GM12878 (cell line): Measurements from ENCODE around the gene ANO6. TPM values are rescaled to one million over a fixed set of nuclear protein-coding genes. Genes with fewer than 3 reads are reported as not detected.

Experiments
- CREB1 ChIP-seq: IDR thresholded peaks from 2 replicates; pipeline ENCODE4 v1.6.1; 2012; ENCODE audit warnings: low read depth, mild to moderate bottlenecking, inconsistent platforms
- EP300 ChIP-seq, 2 experiments: fragments of 150-350 bp in 1 of 2; IDR thresholded peaks; 2 replicates each; pipeline ENCODE4 v1.6.1; 2011 to 2012; ENCODE audit warnings: low read depth in 2 of 2, low read length in 2 of 2, borderline replicate concordance in 1 of 2, improper control_type of control experiment in 1 of 2, inconsistent platforms in 1 of 2; ENCODE audit not compliant: control insufficient read depth in 1 of 2
- ETV6 ChIP-seq, 2 experiments: fragments of 450-650 bp in 1 of 2; IDR thresholded peaks in 1 of 2; conservative IDR thresholded peaks in 1 of 2; 2 replicates each; pipeline ENCODE4 v1.6.1; 2014; ENCODE audit warnings: antibody characterized with exemption in 1 of 2, borderline replicate concordance in 1 of 2, low read depth in 1 of 2, mild to moderate bottlenecking in 1 of 2, moderate library complexity in 1 of 2
- IKZF2 ChIP-seq, 2 experiments: fragments of 450-650 bp; IDR thresholded peaks; 2 replicates each; pipeline ENCODE4 v1.6.1; 2017; ENCODE audit warnings: mild to moderate bottlenecking in 2 of 2, moderate library complexity in 2 of 2
- JUNB ChIP-seq: IDR thresholded peaks from 2 replicates; pipeline ENCODE4 v1.6.1; 2016; ENCODE audit warnings: antibody characterized with exemption, mild to moderate bottlenecking
- MYC ChIP-seq: IDR thresholded peaks from 2 replicates; pipeline ENCODE4 v1.6.1; 2011; ENCODE audit warnings: mild to moderate bottlenecking, low read length, moderate library complexity, inconsistent platforms; ENCODE audit not compliant: insufficient read depth, insufficient replicate concordance, insufficient read length, severe bottlenecking
- YBX1 ChIP-seq: fragments of 450-650 bp; IDR thresholded peaks from 2 replicates; pipeline ENCODE4 v1.6.1; 2016; ENCODE audit warnings: antibody characterized with exemption
- ZSCAN29 ChIP-seq: fragments of 450-650 bp; IDR thresholded peaks from 2 replicates; pipeline ENCODE4 v1.6.1; 2017; ENCODE audit warnings: mild to moderate bottlenecking, moderate library complexity
- ZZZ3 ChIP-seq: IDR thresholded peaks from 2 replicates; pipeline ENCODE4 v1.6.1; 2011; ENCODE audit warnings: low read depth; ENCODE audit not compliant: control insufficient read depth, insufficient read length
- polyA plus RNA-seq, 11 experiments: library from polyadenylated mRNA; depleted of rRNA in 4 of 11; unstranded in 6 of 11; stranded (reverse) in 5 of 11; fragments of >200 nt; fragmentation: Nextera tagmentation in 4 of 11; fragmentation: Illumina TruSeq in 1 of 11; extraction: Ambion mirVana in 4 of 11; extraction: Trizol in 1 of 11; gene quantifications; 1 replicate in 1 of 11; 2 replicates in 10 of 11; pipeline versions ENCODE4 v1.2.1 to v1.2.3, GENCODE V29; 2011 to 2016; ENCODE audit warnings: inconsistent platforms in 2 of 11, missing spikeins in 2 of 11, low read depth in 1 of 11
- total RNA-seq, 4 experiments: library from RNA; depleted of rRNA in 3 of 4; stranded (reverse); fragments of >200 nt in 3 of 4; fragmentation: Illumina TruSeq in 1 of 4; extraction: Trizol in 1 of 4; gene quantifications; 2 replicates each; pipeline versions ENCODE4 v1.2.1 to v1.2.3, GENCODE V29; 2013 to 2021
- TF ChIP-seq, protein P1 (sequence below): IDR thresholded peaks from 2 replicates; pipeline ENCODE4 v1.6.1; 2011; ENCODE audit warnings: mild to moderate bottlenecking, low read depth, low read length, moderate library complexity; ENCODE audit not compliant: insufficient replicate concordance
- TF ChIP-seq, protein P2 (sequence below): fragments of 450-650 bp; IDR thresholded peaks from 2 replicates; pipeline ENCODE4 v1.6.1; 2017; ENCODE audit warnings: mild to moderate bottlenecking, moderate library complexity
- TF ChIP-seq, protein P3 (sequence below): fragments of 450-650 bp; IDR thresholded peaks from 2 replicates; pipeline ENCODE4 v1.6.1; 2017; ENCODE audit warnings: mild to moderate bottlenecking, moderate library complexity
- TF ChIP-seq, protein P4 (sequence below): fragments of 450-650 bp; IDR thresholded peaks from 2 replicates; pipeline ENCODE4 v1.6.1; 2018; ENCODE audit warnings: borderline replicate concordance, mild to moderate bottlenecking; ENCODE audit not compliant: partially characterized antibody
- TF ChIP-seq, protein P5 (sequence below): IDR thresholded peaks from 2 replicates; pipeline ENCODE4 v1.6.1; 2012; ENCODE audit warnings: low read length, inconsistent platforms

The ANO6 gene
- total and polyA plus RNA-seq, 10 of the 15 experiments (the other 5 are each of a cell fraction or from before 2014, with no cell fraction given): 4.6 to 30.3 (median 26.0) TPM

DNA sequence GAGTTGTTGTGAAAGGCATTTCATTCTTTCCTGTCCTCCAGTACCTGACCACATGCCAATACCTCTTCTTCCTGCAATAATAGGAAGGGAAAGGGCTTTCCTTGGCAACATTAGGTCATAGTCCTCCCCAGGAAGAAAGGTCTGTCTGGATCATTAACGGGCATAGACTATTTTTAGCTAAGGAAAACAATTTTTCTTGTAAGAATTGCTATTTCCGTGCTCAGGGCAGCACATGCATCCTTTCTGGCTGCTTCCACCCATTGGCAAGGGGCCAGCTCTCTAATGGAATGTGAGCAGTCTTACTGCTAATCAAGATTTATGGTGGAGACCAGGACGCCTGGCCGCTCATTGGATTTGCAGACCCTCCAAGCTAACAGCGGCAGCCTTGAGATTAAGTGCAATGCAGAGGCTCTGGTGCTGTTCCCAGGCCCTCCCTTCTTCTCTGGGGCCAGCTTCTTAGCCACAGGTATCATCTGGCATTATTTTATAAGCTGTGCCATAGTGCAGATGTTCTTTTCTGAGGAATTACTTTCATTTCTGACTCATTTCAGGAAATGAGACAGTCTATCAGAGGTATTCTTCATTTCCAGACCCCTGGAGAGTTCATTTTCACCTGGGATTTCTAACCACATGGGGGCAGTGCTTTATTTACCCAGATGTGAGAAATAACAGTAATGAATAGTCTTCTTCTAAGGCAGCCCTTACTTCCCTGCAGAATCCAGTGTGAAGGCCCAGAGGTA is 52.9 kb downstream of the ANO6 start (continued):
- TF ChIP-seq, protein P1, sequence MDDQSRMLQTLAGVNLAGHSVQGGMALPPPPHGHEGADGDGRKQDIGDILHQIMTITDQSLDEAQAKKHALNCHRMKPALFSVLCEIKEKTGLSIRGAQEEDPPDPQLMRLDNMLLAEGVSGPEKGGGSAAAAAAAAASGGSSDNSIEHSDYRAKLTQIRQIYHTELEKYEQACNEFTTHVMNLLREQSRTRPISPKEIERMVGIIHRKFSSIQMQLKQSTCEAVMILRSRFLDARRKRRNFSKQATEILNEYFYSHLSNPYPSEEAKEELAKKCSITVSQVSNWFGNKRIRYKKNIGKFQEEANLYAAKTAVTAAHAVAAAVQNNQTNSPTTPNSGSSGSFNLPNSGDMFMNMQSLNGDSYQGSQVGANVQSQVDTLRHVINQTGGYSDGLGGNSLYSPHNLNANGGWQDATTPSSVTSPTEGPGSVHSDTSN: no peak
- TF ChIP-seq, protein P2, sequence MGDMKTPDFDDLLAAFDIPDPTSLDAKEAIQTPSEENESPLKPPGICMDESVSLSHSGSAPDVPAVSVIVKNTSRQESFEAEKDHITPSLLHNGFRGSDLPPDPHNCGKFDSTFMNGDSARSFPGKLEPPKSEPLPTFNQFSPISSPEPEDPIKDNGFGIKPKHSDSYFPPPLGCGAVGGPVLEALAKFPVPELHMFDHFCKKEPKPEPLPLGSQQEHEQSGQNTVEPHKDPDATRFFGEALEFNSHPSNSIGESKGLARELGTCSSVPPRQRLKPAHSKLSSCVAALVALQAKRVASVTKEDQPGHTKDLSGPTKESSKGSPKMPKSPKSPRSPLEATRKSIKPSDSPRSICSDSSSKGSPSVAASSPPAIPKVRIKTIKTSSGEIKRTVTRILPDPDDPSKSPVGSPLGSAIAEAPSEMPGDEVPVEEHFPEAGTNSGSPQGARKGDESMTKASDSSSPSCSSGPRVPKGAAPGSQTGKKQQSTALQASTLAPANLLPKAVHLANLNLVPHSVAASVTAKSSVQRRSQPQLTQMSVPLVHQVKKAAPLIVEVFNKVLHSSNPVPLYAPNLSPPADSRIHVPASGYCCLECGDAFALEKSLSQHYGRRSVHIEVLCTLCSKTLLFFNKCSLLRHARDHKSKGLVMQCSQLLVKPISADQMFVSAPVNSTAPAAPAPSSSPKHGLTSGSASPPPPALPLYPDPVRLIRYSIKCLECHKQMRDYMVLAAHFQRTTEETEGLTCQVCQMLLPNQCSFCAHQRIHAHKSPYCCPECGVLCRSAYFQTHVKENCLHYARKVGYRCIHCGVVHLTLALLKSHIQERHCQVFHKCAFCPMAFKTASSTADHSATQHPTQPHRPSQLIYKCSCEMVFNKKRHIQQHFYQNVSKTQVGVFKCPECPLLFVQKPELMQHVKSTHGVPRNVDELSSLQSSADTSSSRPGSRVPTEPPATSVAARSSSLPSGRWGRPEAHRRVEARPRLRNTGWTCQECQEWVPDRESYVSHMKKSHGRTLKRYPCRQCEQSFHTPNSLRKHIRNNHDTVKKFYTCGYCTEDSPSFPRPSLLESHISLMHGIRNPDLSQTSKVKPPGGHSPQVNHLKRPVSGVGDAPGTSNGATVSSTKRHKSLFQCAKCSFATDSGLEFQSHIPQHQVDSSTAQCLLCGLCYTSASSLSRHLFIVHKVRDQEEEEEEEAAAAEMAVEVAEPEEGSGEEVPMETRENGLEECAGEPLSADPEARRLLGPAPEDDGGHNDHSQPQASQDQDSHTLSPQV: no peak
- TF ChIP-seq ZZZ3: no peak
- TF ChIP-seq ETV6 (conservative IDR thresholded peaks at IDR 0.05 in 1 of 2, IDR thresholded peaks at IDR 0.05 in 1 of 2; ENCODE audit: borderline replicate concordance in 1 of 2, low read depth in 1 of 2): no peak
- peak; percentile 66 for TF ChIP-seq JUNB
- no peak for TF ChIP-seq ZSCAN29
- TF ChIP-seq, protein P3, sequence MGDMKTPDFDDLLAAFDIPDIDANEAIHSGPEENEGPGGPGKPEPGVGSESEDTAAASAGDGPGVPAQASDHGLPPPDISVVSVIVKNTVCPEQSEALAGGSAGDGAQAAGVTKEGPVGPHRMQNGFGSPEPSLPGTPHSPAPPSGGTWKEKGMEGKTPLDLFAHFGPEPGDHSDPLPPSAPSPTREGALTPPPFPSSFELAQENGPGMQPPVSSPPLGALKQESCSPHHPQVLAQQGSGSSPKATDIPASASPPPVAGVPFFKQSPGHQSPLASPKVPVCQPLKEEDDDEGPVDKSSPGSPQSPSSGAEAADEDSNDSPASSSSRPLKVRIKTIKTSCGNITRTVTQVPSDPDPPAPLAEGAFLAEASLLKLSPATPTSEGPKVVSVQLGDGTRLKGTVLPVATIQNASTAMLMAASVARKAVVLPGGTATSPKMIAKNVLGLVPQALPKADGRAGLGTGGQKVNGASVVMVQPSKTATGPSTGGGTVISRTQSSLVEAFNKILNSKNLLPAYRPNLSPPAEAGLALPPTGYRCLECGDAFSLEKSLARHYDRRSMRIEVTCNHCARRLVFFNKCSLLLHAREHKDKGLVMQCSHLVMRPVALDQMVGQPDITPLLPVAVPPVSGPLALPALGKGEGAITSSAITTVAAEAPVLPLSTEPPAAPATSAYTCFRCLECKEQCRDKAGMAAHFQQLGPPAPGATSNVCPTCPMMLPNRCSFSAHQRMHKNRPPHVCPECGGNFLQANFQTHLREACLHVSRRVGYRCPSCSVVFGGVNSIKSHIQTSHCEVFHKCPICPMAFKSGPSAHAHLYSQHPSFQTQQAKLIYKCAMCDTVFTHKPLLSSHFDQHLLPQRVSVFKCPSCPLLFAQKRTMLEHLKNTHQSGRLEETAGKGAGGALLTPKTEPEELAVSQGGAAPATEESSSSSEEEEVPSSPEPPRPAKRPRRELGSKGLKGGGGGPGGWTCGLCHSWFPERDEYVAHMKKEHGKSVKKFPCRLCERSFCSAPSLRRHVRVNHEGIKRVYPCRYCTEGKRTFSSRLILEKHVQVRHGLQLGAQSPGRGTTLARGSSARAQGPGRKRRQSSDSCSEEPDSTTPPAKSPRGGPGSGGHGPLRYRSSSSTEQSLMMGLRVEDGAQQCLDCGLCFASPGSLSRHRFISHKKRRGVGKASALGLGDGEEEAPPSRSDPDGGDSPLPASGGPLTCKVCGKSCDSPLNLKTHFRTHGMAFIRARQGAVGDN: no peak
- TF ChIP-seq YBX1: no peak
- TF ChIP-seq, protein P4, sequence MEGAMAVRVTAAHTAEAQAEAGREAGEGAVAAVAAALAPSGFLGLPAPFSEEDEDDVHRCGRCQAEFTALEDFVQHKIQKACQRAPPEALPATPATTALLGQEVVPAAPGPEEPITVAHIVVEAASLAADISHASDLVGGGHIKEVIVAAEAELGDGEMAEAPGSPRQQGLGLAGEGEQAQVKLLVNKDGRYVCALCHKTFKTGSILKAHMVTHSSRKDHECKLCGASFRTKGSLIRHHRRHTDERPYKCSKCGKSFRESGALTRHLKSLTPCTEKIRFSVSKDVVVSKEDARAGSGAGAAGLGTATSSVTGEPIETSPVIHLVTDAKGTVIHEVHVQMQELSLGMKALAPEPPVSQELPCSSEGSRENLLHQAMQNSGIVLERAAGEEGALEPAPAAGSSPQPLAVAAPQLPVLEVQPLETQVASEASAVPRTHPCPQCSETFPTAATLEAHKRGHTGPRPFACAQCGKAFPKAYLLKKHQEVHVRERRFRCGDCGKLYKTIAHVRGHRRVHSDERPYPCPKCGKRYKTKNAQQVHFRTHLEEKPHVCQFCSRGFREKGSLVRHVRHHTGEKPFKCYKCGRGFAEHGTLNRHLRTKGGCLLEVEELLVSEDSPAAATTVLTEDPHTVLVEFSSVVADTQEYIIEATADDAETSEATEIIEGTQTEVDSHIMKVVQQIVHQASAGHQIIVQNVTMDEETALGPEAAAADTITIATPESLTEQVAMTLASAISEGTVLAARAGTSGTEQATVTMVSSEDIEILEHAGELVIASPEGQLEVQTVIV: no peak
- no peak for TF ChIP-seq EP300 (IDR thresholded peaks at IDR 0.05; ENCODE audit: borderline replicate concordance in 1 of 2, control insufficient read depth in 1 of 2, low read depth in 2 of 2, low read length in 2 of 2)
- TF ChIP-seq MYC: no peak
- TF ChIP-seq, protein P5, sequence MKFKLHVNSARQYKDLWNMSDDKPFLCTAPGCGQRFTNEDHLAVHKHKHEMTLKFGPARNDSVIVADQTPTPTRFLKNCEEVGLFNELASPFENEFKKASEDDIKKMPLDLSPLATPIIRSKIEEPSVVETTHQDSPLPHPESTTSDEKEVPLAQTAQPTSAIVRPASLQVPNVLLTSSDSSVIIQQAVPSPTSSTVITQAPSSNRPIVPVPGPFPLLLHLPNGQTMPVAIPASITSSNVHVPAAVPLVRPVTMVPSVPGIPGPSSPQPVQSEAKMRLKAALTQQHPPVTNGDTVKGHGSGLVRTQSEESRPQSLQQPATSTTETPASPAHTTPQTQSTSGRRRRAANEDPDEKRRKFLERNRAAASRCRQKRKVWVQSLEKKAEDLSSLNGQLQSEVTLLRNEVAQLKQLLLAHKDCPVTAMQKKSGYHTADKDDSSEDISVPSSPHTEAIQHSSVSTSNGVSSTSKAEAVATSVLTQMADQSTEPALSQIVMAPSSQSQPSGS: no peak
- no peak for TF ChIP-seq CREB1
- TF ChIP-seq IKZF2 (IDR thresholded peaks at IDR 0.05): peak; percentile 61 to 76
